Activated CD4-positive, CD25-positive, alpha-beta regulatory T cell (primary cell): ENCODE data around the gene KRT71.
"Not testable (repeated sequence)": the region's sequence is repeated elsewhere in the genome, so short reads cannot be mapped to it uniquely, and the experiment has no call there.

ENCODE experiments used
- DNase-seq, 4 experiments: peaks; one replicate each; lab custom pipeline; 2025; lab: John Stamatoyannopoulos, UW

Gene KRT71

DNA sequence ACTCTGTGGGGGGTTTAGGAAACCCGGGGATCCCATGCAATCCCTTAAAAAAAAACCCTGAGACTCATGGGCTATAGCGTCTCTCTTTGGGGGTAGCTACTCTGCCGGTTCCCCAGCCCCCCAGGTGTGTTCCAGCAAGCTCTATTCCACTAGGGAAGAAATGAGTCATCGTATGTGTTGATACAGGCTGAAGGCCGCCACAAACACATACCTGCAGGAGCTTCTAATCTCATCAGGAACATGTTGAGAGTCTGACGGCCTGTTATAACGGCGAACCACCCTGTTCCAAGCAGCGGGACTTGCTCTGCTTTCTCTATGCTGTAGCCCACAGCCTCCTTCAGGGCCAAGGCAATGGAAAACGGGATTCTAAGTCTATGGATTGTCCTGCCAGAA, 31.8 kb downstream of the KRT71 start:
- DNase-seq: no peak

GRCh38 chr12:52519826-52520662, 32.9 kb downstream of the KRT71 start, which contains the start of gene KRT5:
TSS of gene KRT5 (minus strand) at chr12:52520394. CDS start at chr12:52520296, 98 bp downstream.
- DNase-seq: no peak

- DNase-seq: no peak
These were observed 33.6 kb downstream of the KRT71 start for GRCh38 chr12:52519387-52519703.

DNA sequence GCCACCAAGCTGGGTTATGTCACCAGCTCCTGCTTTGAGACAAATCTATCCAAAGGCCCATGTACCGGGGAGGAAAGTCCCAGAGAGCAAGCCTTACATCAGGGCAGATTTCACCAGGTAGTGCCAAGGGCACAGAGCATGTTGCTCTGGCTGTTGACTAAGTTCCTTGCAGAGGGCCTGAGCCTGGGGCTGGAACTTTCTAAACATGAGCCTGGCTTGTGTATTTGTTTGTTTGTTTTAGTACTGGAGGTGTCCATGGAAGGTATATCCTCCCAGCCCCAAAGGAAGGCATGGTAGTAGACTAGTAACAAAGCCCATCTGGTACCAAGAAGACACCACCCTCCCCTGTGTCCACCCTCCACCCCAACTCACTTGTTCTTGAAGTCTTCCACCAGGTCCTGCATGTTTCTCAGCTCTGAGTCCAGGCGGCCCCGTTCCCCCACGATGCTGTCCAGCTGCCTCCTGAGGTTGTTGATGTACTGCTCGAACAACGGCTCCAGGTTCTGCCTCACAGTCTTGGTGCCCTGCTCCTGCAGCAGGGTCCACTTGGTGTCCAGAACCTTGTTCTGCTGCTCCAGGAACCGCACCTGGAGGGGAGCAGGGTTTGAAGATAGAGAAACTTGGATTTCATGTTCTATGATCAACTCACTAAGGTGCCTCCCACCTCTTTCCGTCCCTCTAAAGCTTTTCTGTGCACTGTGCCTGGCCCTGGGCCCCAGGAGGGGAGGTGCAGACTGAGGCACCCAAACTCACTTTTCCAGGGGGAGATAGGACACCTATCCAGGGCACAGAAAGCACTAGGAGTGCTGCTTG, 34.2 kb downstream of the KRT71 start:
- no peak for DNase-seq

DNA sequence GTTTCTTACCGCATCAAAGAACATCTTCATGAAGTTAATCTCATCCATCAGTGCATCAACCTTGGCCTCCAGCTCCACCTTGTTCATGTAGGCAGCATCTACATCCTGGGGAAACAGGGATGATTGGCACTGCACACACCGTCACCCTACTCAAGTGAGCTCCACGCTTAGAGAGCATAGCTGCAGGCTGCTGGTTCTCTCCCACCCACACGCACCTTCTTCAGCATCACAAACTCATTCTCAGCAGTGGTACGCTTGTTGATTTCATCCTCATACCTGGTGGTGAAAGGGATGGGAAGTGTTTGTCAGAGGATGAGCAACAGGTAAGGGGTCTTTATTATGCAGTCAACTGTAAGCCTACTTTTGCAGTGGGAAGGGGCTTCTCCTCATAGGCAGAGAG, 35.1 kb downstream of the KRT71 start:
- no peak for DNase-seq

GRCh38 chr12:52517005-52517835, 35.7 kb downstream of the KRT71 start:
- no peak for DNase-seq

DNA sequence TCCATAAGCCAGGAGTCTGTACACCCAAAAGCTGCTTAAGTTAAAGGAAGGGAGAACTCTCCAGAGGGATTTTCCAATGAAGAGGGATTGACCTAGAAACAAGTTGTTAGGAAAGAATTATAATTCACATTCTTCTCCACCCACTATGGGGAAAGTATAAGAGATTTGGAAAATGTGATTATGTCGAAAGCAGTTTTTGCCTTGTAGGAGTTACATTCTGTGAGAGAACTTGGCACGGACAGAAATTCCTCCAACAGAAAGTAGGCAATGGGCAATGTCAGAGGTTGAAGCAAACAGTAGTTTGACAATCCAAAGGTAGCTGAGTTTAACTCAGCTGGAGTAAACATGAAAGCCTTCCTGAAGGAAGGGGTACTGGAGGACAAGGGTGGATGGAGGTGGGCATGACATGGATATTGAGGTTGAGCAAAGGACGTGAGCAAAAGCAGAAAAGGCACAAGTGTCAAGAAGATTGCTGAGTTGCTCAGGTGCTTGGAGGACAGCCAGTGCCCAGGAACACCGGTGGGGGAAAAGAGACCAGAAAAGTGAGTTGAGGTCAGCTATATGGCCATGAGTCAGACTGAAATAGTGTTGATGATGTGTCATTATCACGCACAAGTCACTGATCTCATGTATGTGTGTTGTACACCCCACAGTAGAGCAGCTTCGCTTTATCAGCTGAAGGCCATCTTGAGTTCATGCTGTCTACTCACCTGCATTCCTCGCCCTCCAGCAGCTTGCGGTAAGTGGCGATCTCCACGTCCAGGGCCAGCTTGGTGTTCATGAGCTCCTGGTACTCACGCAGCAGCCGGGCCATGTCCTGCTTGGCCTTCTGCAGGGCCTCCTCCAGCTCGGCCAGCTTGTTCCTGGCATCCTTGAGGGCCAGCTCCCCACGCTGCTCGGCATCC, 36.8 kb downstream of the KRT71 start:
- DNase-seq: no peak

DNA sequence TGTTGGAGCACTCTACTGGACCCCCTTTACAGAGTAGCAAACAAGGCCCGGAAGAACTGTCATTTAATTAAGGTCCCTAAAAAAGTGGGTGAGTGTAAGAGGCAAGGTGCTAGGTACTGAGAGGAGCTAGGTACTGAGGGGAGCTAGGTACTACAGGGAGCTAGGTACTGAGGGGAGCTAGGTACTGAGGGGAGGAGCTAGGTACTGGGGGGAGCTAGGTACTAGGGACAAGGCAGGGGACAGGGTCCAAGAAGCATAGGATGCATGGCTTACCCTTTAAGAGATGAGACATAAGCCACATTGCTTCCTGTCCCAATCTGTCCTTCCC, 37.7 kb downstream of the KRT71 start:
- no peak for DNase-seq

DNA sequence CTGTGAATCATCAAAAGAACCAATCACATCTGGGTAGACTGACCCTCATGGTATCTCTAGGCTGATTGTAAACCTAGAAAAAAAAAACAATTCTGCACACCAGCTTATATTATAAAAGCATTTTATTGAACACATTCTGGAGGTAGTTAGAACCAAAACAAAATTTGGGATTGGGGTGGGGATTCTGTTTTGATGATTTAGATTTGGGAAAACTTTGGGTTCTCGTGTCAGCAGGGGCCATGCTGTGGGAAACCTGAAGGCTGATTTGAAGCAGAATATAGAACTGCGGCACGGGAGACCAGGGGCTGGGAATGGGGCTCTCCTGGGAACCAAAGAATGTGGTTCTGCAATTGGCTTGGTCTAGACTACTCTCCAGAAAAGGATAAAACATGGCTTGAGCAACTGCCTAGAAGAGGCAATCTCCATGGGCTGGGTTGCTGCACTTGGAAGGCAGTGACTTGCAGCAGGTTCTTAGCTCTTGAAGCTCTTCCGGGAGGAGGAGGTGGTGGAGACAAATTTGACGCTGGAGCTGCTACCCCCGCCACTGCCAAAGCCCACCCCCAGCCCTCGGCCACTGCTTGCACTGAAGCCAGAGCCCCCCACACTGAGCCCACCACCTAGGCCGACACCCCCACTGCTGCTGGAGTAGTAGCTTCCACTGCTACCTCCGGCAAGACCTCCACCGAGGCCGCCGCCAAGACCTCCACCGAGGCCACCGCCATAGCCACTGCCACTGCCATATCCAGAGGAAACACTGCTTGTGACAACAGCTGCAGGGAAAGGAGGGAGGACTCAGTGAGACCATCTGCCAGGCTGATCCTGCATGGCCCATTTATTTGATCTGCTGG, 38.2 kb downstream of the KRT71 start:
- no peak for DNase-seq

- no peak for DNase-seq
These were observed 39.2 kb downstream of the KRT71 start for GRCh38 chr12:52513736-52514135.

DNA sequence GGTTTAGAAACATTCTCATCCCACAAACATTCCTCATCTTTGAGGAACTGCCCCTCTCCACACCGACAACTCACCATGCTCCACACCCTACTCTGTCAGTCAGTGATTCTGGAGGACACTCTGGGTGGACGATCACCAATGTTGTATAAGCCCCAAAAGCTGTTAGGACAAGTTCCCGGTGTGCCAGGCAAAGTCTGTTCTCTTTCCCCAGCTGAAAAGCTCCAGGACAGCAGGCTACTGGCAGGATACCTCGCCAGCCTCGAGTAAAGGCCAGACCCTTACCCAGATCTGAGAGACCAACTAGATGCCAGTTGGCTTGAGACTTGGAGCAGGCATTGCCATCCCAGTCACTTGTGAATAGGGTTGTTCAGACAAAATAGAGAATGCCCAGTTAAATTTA, 44.7 kb downstream of the KRT71 start:
- DNase-seq: no peak

GRCh38 chr12:52506858-52507715, 45.9 kb downstream of the KRT71 start:
- DNase-seq: no peak

- no peak for DNase-seq
These were observed 50.1 kb downstream of the KRT71 start for GRCh38 chr12:52502877-52503276.

GRCh38 chr12:52501490-52501889, 51.5 kb downstream of the KRT71 start:
- no peak for DNase-seq

DNA sequence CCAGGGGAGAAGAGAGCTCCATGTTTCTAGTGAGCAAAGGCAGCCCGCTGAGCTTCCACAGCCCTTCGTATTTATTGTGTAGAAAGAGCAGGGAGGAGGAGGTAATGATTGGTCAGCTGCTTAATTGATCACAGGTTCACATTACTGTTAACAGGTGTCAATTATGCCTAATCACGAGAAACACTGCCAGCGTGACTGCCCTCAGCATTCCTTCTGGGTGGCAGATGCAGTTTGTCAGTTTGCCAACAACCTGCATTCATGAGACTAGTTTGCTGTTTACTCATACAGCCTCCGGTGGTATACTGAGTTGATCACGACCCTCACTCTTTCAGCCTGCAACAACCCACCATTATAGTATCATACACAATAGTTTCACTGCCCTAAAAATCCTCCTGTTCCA, 52.4 kb downstream of the KRT71 start:
- not testable (repeated sequence) for DNase-seq

DNA sequence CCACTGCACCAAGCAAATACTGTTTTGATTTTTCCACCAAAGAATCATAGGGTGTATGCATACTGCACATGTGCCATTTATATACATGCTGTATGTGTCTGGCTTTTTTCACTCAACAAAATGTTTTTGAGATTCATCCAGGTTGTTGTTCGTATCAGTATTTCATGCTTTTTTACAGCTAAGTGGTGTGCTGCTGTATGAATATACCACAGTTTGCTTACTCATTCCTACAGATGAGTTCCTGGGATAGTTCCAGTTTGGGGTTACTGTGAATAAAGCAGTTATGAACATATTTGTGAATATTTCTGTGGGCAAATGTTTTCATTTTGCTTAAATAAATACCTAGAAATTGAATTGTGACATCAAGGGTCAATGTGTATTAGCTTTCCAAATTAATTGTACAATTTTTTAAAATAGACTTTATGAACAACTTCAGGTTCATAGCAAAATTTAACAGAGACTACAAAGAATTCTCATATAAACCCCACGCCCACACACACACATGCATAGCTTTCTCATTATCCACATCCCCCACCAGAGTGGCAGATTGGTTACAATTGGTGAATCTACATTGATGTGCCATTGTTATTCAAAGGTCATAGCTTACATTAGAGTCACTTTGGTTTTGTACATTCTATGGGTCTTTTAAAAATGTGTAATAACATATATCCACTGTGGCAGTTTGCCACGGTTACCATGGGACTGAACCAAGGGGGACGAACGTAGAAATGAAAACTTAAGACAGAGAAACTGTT, 53.0 kb downstream of the KRT71 start:
- no peak for DNase-seq

DNA sequence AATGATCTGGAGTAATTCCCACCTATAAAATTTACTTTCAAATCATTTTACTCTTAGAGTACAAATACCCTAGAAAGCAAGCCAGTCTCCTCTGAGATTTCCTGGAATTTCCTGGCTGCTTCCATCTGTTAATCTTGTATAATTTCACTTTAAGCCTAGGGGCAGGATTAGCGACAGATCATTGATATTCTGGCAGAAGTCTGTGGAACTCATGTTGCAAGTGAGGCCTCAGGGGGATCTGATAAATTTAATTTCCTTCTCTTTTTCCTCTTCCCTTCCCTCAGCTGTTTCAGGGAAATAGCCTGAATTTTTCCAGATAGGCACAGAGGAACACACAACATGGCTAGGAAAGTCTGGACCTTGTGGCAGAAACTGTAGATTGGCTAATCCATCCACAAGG, 54.0 kb downstream of the KRT71 start:
- no peak for DNase-seq

- no peak for DNase-seq
These were observed 55.0 kb downstream of the KRT71 start for GRCh38 chr12:52497975-52498374.

DNA sequence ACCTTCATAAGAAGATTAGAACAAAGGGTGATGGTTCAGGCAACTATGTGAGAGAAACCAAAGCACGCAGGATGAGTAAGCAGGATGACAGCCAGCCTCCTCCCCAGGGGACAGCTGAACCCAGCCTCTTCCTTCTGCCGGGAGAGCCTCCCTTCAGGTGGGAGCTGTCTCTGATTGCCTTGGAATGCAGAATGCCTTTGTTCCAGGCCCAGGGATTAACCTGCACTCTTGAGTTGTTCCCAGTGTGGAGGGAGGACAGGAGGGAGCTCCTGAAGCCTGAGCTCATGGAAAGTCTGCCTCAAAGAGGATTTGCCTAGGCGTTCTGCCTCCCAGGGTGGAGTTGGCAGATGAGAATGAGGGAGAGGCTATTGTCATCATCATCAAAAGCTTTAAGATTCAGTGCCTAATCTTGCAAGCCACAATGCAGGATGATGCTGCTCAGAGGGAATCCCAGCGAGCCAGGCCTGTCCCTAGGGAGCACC, 56.3 kb downstream of the KRT71 start:
- no peak for DNase-seq
